ENCODE data around the gene PELI1.

PELI1 gene

DNA sequence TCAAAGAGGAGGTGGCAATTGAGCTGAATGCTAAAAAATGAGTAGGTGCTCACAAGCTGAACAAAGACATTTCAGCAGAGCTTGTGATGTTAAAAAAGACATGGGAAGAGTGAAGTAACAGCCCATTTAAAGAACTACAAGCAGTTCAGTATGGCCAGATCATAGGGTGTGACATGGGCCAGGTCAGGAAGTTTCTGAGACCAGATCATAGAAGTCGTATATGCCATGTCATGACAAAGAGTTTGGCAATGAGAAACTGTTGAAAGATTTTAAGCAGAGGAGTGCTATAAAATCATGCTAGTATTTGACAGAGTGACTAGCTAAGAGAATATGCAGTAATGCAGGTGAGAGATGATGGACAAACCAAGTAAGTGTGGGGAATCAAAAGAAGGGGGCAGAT, 7.3 kb upstream of the PELI1 start:
- DNase-seq = no peak

DNA sequence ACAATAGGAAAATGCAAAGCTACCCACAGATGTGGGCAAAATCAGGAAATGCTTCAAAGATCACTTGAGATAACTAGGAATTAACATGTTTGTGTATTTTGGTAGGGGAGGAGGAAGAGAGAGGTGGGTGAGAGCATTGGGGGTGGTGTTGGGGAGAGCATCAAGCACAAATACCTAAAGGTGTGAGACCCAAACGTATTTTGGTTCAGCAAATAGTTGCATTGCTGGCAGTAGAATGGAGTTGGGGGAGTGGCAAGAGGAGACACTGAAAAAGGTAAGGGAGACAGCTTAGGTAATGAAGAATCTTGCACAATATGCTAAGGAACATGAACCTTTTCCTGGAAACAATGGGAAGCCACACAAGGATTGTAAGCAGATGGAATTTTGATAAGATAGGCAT, 1.5 kb upstream of the PELI1 start:
- no peak for DNase-seq

DNA sequence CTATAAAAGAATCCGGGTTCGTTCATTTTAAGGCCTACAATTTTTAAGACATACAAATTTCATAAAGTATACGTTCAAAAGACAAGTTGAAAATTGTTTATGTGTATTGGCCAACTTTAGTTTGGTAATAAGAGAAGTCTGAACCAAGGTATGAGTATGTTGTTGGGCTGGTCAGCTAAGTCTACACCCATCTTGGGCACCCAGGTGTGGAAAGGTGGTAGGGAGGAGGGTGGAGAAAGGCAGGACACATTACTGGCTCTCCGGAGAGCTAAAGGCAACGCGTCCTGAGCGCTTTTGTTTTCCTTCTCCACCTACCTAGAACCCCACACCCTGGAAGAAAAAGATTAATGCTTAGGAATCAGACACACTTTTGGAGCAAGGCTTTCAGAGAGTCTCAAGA, 899 bp upstream of the PELI1 start:
- no peak for DNase-seq

DNA sequence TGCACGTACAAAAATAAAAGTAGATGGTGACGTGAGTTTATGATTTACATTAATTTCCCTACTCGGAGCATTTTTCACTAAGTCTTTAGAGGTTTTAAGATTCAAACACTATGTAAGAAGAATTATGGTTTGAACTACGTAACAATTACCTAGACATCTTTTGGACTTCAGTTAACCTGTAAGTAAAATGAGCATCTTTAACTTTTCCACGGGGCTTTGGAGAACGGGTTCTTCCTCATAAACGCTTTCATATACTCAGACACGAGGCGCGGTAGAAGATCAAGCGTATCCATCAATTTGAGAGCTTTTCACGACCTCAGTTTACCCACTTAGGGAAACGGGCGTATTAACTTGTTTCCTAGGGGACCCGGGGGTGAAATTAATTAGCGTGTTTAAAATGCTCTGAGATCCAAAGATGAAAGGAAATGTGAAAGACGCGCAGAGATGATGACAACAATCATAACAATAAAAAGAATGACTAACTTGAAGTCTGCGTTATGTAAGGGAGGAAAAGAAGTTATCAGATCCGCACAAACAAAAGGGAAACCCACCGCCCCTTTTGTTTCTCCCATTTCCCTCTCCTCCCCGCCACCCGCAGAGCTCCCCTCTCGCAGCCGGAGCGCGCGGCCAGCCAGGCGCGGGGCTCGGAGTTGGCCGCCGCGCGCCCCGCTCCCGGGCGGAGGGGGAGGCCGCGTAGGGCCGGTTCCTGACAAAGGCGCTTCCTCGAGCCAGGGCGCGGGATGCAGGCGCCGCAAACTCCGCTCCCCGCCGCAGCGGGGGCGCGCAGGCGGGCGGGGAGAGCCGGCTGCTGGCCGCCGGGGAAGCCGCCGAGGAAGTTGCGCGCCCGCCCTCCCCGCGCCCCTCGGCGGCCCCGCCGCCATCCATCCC, 807 bp downstream of the PELI1 start:
- no peak for DNase-seq

DNA sequence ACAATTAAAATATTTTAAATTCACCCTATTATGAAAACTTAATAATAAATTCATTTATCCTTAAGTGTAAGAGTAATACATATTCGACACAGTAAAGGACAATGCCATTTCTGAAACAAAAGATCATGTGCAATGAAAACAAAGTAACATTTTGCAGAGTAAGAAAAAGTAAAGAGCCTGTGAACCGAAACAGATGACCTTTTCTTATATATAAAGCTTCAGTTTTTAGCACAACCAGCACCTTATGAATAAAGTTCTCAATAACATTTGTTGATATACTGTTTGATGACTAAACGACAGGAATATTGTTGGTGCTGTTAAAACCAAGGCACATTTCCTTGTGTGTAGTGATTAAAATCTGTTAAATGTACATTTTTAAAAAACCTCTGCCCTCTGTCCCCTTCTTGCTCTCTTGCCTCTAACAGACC, 1.5 kb downstream of the PELI1 start:
- DNase-seq = no peak

DNA sequence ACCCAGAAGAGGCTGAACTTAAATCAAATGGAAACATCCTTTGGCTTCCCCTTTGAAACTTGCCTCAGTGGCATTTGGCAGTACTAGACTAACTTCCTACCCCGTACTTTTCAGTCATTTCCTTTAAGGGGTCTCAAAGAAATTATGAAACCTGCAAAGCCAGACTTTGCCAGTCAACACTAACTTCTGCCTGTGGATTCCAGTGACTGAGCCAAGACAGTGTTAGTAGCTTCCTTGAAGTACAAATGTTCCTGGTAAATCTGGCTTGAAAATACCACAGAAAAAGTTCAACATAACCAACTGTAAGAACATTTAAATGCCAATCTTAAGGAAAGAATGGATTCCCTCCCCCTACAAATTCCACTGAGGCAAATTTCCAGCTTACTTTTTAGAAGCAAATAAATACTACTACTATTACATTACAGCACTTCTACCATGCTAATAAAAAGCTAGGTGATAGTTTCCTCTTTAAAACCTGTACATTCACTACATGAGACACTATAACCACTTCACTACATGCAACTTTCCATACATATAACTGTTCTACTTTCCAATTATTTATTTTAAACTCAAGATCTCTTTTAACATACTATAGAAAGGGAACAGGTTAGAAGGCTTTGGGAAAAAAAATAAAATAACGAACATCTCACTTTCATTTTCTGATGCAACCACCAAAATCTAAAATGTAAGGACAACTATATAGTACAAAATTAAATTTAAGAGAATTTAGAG, 2.4 kb downstream of the PELI1 start:
- DNase-seq = no peak

DNA sequence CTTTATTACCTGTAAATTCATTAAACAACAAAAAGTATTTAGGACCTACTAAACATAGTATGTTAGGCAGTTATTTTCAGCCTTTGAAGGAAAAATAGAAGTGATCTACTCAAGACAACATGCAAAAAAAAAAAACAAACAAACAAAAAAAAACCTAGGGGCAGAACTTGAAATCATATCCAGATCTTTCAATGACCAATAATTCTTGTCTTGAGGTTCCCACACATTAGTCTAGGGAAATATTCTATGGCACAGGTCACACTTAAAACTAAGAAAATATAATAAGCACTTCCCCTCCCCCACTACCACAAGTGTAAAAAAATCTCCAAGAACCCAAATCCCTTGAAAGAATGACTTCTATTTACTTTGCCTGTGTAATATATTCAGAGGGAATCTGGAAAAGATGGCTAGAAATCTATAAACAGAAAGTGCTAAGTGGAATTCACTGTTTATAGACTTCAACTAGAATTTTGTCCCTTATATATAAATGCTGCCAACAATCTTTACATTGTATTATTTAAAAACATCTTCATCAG, 3.5 kb downstream of the PELI1 start:
- DNase-seq = no peak

DNA sequence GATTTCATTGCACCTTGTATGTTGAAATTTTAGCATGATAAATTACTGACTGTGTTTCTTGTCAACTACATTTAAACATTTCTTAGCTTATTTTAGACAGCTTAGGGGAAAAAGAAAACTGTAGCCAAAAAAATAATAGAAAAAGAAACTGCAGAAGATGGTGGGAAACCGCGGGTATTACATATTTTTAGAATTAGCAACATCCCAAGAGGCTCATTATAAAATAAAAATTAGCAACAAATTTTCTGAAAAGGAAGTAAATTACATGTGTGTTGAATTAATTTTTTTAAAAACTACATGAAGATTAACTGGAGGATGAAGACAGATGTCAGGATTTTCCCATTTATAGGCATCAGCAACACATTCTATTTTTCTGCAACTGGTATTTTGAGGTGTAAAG, 4.3 kb downstream of the PELI1 start:
- no peak for DNase-seq

DNA sequence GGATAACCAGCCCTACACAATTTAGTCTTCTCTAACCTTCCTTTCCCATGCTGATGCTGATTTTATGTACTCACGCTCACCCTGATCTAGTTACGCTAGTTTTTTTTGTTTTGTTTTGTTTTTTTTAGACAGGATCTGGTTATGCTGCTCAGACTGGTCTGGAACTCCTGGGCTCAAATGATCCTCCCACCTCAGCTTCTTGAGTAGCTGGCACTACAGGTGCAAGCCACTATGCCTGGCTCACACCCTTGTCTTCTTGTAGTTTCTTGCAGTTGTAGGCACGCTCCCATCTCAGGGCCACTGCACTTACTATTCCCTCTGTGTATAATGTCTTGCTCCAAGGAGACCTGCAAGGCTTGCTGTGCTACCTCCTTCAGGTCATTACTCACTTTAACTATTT, 6.2 kb downstream of the PELI1 start:
- DNase-seq = no peak

DNA sequence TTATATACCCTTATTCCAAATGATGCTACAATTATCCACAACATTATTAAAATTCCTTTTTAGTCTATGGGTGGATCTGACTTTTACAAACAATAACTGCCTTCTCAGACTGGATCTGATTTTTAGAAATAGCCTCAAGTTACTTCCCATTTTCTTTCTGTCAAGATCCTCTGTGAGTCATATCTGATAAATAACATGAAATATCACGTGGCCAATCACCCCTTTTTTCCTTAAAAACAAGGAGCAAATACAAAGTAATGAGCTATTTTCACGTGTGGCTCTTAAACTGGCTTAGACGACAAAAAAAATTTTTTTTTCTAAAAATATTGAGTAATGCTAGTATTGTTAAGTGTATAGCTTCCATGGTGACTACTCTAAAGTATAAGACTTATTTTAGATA, 6.7 kb downstream of the PELI1 start:
- no peak for DNase-seq

DNA sequence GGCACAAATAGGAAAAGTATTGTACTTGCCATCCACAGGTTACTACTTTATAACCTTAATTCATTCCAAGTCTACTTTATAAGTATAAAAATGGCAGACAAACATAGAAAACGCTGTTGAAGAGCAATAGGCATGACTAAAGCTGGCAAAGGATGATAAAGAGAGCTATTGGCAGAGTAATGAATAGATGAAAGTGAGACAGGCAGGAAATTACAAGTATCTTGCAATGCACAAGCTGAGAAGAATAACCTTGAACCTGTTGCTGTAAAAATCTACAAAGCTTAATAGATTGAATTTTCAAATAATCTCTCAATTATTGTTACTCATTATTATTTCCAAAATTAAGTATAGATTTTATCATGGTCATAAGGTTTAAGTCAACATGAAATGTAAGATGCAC, 8.8 kb downstream of the PELI1 start:
- no peak for DNase-seq

DNA sequence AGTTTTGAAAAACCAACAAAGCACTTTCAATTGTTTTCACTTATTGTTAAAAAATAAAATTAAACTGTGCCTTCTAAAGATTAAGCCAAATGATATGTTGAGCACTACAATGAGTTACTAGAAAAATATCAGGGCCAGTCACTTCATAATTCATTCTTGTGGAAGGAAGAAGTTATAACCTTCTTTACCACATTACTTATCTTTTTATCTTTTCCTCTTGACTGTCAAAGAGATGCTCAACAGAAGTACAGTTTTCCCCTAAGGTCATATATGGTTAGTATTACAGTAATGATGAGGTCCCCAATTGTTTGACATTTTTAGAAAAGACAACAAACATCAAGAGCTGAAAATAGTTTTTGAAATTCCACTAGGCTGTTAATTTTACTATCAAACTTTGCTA, 9.4 kb downstream of the PELI1 start:
- no peak for DNase-seq

DNA sequence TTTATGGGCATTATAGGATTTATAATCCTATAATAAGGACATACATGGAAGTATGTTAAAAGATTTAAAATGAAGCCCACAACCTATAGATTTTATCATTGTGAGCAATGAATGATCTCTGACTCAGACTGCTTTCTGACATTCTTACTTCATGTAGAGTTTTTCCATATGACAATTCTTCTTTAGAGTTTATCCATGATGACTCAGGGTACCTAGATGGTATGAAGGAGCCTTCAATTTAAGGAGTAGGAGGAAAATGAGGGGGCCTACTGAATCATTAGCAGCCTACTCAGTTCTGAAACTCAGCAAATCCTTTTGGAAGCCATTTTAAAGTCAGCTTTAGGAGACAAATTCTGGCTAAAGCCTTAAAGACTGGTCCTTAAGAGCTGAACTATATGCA, 10.4 kb downstream of the PELI1 start:
- DNase-seq = no peak

DNA sequence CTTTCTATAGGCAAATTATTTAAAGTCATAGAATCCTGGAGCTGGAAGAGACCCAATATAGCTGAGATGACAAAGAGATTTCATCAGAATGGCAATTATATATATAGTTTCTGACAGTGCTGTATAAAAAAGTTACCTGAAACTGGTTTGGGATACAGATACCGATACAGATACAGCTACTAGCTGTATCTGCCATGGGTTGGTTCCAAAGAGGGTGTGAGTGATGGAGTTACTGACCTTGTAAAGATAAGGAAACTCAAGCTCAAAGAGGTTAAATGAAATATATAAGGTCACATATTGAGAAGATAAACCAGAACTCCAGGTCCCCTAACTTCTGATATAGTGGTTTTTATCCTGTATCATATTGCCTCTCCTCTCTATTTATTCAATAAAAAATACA, 10.9 kb downstream of the PELI1 start:
- no peak for DNase-seq

DNA sequence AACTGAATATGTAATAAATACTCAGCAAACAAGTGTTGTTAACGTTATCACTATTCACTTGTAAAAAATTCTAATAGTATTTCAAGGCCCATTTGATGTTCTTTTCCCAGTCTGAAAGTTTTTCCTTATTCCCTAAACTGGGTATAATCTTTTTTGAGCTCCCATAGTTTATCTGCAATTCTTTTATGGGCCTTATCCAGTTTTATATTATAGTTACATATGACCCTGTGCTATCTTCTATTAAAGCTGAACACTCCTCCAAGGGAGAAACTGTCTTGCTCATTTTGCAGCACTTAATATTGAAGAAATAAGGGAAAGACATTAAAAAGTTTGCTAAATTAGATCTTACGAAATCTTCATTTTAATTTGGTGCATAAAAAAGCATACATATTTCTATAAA, 13.9 kb downstream of the PELI1 start:
- no peak for DNase-seq

DNA sequence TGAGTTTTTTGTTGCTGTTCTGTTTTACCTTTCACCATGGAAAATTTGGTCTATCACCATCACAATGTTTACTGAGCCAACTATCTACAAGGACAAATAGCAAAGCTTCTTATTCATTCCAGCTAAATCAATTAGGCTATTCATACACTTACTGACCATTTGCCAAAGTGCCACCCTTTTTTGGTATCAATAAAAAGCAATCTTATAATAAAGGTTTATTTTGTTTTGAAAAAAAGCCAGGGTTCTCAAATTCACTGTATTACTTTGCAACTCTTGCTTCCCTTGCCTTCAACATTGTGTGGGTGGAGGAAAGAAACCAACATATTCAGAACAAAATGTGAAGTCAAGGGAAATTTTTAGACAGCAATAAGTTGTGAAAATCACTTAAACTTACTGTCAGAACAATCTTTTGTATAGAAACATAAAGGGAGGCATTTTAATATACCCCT, 15.3 kb downstream of the PELI1 start:
- no peak for DNase-seq

DNA sequence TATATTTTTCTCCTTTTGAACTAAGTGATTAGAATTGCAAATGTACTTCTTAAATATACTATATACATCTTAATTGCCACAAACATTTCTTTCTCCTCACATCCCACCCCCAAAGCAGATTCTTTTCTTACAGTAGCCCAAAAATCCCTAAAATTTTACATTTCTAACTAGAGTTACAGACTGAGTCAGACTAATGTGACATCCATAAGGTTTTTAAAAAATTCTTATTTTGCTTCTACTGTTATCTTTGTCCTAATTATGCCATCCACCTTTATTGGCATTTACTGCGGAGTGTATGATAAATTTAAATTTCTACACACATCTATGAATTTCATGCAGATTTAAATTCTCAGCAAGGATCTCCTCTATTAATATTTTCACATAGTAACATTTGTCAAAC, 15.8 kb downstream of the PELI1 start:
- DNase-seq = no peak

DNA sequence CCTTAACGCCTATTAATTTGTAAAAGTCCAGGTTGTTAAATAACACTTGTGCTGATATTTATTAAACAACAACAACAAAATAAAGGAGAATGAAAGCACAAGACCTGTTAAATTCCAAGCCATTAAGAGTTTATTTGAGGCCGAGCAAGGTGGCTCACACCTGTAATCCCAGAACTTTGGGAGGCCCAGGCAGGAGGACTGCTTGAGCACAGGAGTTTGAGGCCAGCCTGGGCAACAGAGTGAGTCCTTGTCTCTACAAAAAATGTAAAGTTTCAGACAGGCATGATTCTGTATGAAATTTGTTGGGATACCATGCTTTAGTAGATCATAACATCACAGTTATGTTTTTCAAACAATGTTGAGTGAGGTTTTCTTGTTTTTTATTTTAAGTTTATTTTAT, 17.1 kb downstream of the PELI1 start:
- no peak for DNase-seq

DNA sequence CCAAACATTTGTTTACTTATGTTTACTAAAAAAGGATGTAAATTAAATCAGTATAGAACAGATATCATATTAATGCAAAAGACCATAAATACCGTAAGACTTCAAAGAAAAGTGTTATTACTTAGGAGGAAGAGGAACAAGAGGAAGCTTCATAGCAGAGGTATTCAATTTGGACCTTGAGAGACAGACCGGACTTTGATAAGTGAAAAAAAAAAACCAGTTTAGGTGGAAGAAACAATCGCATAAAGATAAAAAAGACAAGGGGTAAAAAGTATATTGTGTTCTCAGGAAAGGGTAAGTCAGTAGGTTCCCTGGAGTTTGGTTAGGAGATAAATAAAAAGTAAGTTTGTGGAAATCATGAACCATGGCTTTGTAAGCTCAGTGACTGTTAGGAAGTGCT, 17.6 kb downstream of the PELI1 start:
- DNase-seq = no peak

DNA sequence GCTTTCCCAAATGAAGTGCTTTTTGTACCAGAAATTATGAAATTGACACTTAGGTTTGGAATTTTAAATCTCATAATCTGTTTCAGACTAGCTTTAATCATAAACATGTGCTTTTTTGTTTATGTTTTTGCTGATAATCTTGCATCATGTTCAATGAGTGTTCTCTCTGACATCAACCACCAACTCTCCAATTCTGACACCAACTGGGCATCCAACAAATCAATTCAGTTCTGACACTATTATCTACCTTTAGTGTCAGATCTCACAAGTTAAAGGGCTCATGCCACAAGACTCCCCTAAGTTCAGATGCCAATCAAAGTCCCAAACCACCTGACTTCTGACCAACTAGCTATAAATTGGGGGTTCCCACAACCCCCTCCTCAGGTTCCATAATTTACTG, 19.6 kb downstream of the PELI1 start:
- no peak for DNase-seq

DNA sequence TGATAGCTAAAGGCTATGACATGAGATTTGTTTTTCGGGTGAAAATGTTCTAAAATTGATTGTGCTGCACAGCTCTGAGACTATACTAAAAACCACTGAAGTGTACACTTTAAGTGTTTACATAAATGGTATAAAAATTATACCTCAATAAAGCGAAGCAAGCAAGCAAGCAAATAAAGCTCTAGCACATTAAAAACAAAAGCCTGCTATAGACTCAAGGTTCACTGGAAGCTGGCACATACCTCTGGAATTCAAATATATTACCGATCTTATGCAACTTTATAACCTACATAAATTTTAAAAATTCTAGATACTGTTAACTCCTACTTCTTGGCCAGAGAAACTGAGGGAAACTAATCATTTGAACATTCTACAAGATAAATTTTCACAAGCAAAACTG, 20.1 kb downstream of the PELI1 start:
- DNase-seq = no peak

DNA sequence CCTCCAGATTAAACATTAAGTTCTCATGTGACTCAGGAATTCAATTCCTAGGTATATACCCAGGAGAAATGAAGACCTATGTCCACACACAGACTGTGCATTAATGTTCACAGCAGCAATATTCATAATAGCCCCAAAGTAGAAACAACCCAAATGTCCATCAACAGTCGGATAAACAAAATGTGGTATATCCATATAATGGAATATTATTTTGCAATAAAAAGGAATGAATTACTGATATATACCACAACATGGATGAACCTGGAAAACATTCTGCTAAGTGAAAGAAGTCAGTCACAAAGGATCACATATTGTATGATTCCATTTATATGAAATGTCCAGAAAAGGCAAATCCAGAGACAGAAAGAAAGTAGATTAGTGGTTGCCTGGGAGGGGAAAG, 20.5 kb downstream of the PELI1 start:
- no peak for DNase-seq

DNA sequence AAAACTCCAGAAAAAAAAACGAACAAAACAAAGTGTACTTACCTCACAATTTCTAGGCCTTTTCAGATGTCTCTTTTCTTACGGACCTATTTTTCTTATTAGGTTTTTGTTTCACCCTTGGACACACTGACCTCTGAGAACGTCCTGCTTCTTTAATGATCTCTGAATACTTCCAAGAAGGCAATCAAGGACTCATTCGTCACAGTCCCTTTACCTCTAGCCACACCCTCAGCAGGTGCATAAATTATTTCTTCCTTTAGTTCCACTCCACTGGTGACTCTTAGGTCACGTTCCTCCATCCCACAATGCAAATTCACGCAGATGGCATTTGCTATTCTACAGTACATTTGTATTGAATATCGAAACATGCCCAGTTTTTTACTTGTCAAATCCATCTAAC, 21.9 kb downstream of the PELI1 start:
- DNase-seq = no peak

DNA sequence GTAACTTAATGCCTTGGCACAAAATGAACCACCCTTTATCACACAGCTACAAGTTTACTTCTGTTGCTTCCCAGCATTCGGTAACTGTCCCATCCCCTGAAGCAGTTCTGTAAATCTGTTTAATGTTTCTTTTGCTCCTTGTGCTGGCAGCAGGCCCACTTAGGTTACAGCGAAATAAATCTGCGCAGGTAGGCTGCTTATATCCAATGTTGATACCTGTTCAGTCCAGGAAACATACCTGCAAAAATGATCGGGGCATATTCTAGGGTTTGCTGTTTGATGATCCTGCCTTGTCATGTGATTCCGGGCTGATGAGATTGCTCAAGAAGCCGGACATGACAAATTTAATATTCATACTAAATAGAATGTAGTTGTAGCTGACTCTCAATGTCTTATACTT, 23.3 kb downstream of the PELI1 start:
- DNase-seq = no peak

Data from GF-D8 (cell line).